ENCODE measurements around the gene EXOSC1.
"Not testable (repeated sequence)": the region's sequence is repeated elsewhere in the genome, so short reads cannot be mapped to it uniquely, and the experiment has no call there.

The EXOSC1 gene

GRCh38 chr10:97456686-97457065, 10.9 kb upstream of the EXOSC1 start:
- DNase-seq: no peak

GRCh38 chr10:97456034-97456685, 10.4 kb upstream of the EXOSC1 start:
- no peak for DNase-seq

GRCh38 chr10:97454330-97455036, 8.7 kb upstream of the EXOSC1 start:
- DNase-seq: no peak

GRCh38 chr10:97452352-97452751, 6.5 kb upstream of the EXOSC1 start:
- no peak for DNase-seq

GRCh38 chr10:97451605-97452004, 5.8 kb upstream of the EXOSC1 start:
- DNase-seq: no peak

- DNase-seq: no peak
These were observed 5.0 kb upstream of the EXOSC1 start for GRCh38 chr10:97450828-97451227.

- no peak for DNase-seq
These were observed 467 bp downstream of the EXOSC1 start for GRCh38 chr10:97445357-97445721.

GRCh38 chr10:97444212-97444611, 1.6 kb downstream of the EXOSC1 start:
- no peak for DNase-seq

- DNase-seq: no peak
These were observed 3.5 kb downstream of the EXOSC1 start for GRCh38 chr10:97442277-97442676.

- no peak for DNase-seq
These were observed 10.6 kb downstream of the EXOSC1 start for GRCh38 chr10:97435211-97435610.

- no peak for DNase-seq
These were observed 11.2 kb downstream of the EXOSC1 start for GRCh38 chr10:97434557-97434956.

GRCh38 chr10:97434055-97434454, 11.8 kb downstream of the EXOSC1 start:
- DNase-seq: no peak

- DNase-seq: no peak
These were observed 17.2 kb downstream of the EXOSC1 start for GRCh38 chr10:97428572-97428981.

GRCh38 chr10:97427571-97428179, 18.1 kb downstream of the EXOSC1 start:
- no peak for DNase-seq

GRCh38 chr10:97426776-97427570, 18.8 kb downstream of the EXOSC1 start:
- DNase-seq: no peak

GRCh38 chr10:97425964-97426775, 19.6 kb downstream of the EXOSC1 start, which contains the start of gene PGAM1:
Gene PGAM1, plus strand, starts transcription at chr10:97426191. Its CDS starts 117 bp downstream, at chr10:97426308.
- peak; percentile 97 for DNase-seq

- not testable (repeated sequence) for DNase-seq
These were observed 22.1 kb downstream of the EXOSC1 start for GRCh38 chr10:97423757-97424098.

- DNase-seq: no peak
These were observed 29.2 kb downstream of the EXOSC1 start for GRCh38 chr10:97416565-97416964.

- DNase-seq: peak; percentile 40
These were observed 32.9 kb downstream of the EXOSC1 start for GRCh38 chr10:97412891-97413304.

GRCh38 chr10:97411406-97411805, 34.4 kb downstream of the EXOSC1 start:
- no peak for DNase-seq

- DNase-seq: no peak
These were observed 37.3 kb downstream of the EXOSC1 start for GRCh38 chr10:97408496-97408992.

- DNase-seq: no peak
These were observed 37.9 kb downstream of the EXOSC1 start for GRCh38 chr10:97407952-97408248.
